Measurements from ENCODE around the gene ADAMTSL5. TPM values are rescaled to one million over a fixed set of nuclear protein-coding genes. Genes with fewer than 3 reads are reported as not detected.

ADAMTSL5 gene
- total and polyA plus RNA-seq, 2 of the 13 experiments (the other 11 are each of a cell fraction or from before 2014, with no cell fraction given): 0.60 to 2.7 TPM

GRCh38 chr19:1468274-1468820 is 44.5 kb downstream of the ADAMTSL5 start (continued):
- TF ChIP-seq NFAT5 (CRISPR knock-in tag; IDR thresholded peaks at IDR 0.05) (no peak), EZH2 (conservative IDR thresholded peaks at IDR 0.05; ENCODE audit: low read depth, low read length) (no peak), TFE3 (CRISPR knock-in tag; IDR thresholded peaks at IDR 0.05) (no peak), GABPB1 (CRISPR knock-in tag; IDR thresholded peaks at IDR 0.05) (peak; percentile 34; the same call in 1 of the 2 replicates), NFYB (CRISPR knock-in tag; IDR thresholded peaks at IDR 0.05) (0 out of 2 replicates have a peak, but pooled peaks have one; percentile 10), SKI (IDR thresholded peaks at IDR 0.05; ENCODE audit: partially characterized antibody) (no peak), ZNF577 (CRISPR knock-in tag; IDR thresholded peaks at IDR 0.05; ENCODE audit: borderline replicate concordance, low read depth) (no peak), ZFP62 (CRISPR knock-in tag; IDR thresholded peaks at IDR 0.05) (no peak), POLR2G (IDR thresholded peaks at IDR 0.05; ENCODE audit: low read depth, low read length) (no peak), ZNF879 (CRISPR knock-in tag; IDR thresholded peaks at IDR 0.05) (no peak), STAT6 (CRISPR knock-in tag; IDR thresholded peaks at IDR 0.05; ENCODE audit: borderline replicate concordance) (no peak), HHEX (CRISPR knock-in tag; IDR thresholded peaks at IDR 0.05) (no peak), TSC22D2 (CRISPR knock-in tag; IDR thresholded peaks at IDR 0.05; ENCODE audit: borderline replicate concordance) (no peak), ZNF232 (CRISPR knock-in tag; IDR thresholded peaks at IDR 0.05; ENCODE audit: borderline replicate concordance) (no peak), THYN1 (CRISPR knock-in tag; IDR thresholded peaks at IDR 0.05; ENCODE audit: borderline replicate concordance, low read depth) (no peak), ZNF800 (CRISPR knock-in tag; IDR thresholded peaks at IDR 0.05) (no peak), ZNF33A (CRISPR knock-in tag; IDR thresholded peaks at IDR 0.05; ENCODE audit: borderline replicate concordance) (no peak), ZBTB3 (CRISPR knock-in tag; IDR thresholded peaks at IDR 0.05; ENCODE audit: borderline replicate concordance, low read depth) (no peak), ZKSCAN5 (CRISPR knock-in tag; IDR thresholded peaks at IDR 0.05) (no peak)

All from HepG2 (cell line).